Epithelial cell of proximal tubule (primary cell): Measurements from ENCODE around the gene SUMO4. TPM values are rescaled to one million over a fixed set of nuclear protein-coding genes. Genes with fewer than 3 reads are reported as not detected.
"Not testable (repeated sequence)": the region's sequence is repeated elsewhere in the genome, so short reads cannot be mapped to it uniquely, and the experiment has no call there.

Experiments used
- DNase-seq: peaks from one replicate; pipeline ENCODE4 v3.0.0-alpha.2; 2011; ENCODE audit warnings: low read depth
- H3K4me3 ChIP-seq: 2 replicates; pipeline ENCODE4 v1.5.1; 2011; ENCODE audit warnings: low read depth, mild to moderate bottlenecking, low read length
- total RNA-seq: library from RNA; depleted of rRNA; stranded (reverse); fragments of >200 nt; gene quantifications from 2 replicates; pipeline ENCODE4 v1.2.3, GENCODE V29; 2015
- TF ChIP-seq, protein P1 (sequence below): conservative IDR thresholded peaks from 2 replicates; pipeline ENCODE4 v1.5.1; 2012; ENCODE audit warnings: low read depth, mild to moderate bottlenecking, low read length

The SUMO4 gene
- total RNA-seq, 1 donor from 2014 or later: not detected

DNA sequence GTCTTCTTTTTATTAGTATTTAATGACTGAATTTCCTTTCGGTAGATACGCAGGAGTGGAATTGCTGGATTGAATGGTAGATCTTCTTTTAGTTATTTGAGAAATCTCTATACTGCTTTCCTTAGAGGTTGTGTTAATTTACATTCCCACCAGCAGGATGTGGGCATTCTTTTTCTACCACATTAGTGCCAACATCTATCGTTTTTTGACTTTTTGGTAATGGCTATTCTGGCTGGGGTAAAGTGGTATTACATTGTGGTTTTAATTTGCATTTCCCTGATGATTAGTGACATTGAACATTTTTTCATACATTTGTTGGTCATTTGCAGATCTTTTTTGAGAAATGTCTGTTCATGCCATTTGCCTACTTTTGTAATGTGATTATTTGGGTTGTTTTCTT, 37.1 kb downstream of the SUMO4 start:
- DNase-seq: no peak
- H3K4me3 ChIP-seq: no peak overlapping the region
- TF ChIP-seq, protein P1, sequence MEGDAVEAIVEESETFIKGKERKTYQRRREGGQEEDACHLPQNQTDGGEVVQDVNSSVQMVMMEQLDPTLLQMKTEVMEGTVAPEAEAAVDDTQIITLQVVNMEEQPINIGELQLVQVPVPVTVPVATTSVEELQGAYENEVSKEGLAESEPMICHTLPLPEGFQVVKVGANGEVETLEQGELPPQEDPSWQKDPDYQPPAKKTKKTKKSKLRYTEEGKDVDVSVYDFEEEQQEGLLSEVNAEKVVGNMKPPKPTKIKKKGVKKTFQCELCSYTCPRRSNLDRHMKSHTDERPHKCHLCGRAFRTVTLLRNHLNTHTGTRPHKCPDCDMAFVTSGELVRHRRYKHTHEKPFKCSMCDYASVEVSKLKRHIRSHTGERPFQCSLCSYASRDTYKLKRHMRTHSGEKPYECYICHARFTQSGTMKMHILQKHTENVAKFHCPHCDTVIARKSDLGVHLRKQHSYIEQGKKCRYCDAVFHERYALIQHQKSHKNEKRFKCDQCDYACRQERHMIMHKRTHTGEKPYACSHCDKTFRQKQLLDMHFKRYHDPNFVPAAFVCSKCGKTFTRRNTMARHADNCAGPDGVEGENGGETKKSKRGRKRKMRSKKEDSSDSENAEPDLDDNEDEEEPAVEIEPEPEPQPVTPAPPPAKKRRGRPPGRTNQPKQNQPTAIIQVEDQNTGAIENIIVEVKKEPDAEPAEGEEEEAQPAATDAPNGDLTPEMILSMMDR: no peak

DNA sequence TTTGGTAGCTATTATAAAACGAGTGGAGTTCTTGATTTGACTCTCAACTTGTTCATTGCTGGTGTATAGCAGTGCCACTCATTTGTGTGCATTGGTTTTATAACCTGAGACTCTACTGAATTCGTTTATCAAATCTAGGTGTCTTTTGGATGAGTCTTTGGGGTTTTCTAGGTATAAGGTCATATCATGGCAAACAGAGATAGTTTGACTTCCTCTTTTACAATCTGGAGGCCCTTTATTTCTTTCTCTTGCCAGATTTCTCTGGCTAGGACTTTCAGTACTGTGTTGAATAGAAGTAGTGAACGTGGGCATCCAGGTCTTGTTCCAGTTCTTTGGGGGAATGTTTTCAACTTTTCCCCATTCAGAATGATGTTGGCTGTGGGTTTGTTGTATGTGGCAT, 38.8 kb downstream of the SUMO4 start:
- TF ChIP-seq, protein P1: no peak
- no peak for DNase-seq
- no peak overlapping the region for H3K4me3 ChIP-seq

DNA sequence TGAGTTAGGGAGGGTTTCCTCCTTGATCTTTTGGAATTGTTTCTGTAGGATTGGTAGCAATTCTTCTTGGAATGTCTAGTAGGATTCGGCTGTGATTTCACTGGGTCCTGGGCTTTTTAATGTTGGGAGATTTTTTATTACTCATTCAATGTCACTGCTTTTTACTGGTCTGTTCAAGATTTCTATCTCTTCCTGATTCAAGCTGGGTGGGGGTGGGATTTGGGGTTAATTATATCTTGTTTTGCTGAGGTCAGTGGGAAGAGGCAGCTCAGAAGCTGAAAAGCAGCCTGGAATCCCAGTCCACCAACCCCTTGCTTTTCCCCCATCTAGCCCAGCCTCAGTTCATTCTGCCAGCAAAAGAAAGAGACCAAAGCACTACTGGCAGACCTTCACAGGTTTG, 39.6 kb downstream of the SUMO4 start:
- TF ChIP-seq, protein P1: no peak
- no peak overlapping the region for H3K4me3 ChIP-seq
- DNase-seq: no peak

DNA sequence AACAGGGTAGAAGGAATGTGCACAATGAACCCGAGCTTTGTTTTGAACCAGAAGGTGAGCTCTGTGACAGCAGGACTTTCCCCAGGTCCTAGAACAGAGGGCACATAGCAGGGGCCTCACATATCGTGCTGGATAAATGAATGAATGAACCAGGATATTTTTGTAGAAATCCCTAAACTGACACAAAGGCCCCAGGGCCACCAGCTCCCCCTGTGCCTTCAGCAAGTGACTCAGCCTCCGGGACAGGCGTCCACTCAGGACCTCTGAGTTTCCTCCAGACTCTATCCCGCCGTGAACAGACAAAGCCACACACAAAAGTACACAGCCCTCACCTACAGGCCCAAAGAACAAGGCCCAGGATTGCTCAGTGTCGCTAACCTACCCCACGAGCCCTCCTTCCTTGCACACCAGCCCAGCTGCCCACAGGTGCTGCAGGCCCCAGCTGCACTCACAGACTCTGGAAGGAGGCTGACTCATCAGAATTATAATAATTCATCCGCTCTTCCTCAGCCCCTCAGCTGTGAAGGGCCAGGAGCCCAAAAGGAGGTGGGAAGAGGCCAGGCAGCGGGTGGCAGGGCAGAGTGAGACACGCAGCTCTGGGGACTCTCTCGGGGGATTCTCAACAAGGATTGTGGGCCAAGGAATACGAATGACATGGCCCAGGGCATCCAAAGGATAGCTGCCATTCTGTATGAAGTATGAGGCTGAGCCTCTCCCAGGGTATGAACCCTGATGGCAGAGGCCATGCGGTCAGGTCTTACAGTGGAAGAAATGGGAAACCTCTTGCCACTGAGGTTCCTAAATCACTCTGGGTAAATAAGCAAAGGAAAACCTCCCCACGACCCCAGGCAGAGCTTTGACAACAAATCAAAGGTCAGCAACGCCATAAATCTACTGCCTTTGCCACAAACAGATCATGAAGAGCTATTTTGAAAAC, 40.9 kb downstream of the SUMO4 start:
- TF ChIP-seq, protein P1: no peak
- H3K4me3 ChIP-seq: no peak overlapping the region
- no peak for DNase-seq

DNA sequence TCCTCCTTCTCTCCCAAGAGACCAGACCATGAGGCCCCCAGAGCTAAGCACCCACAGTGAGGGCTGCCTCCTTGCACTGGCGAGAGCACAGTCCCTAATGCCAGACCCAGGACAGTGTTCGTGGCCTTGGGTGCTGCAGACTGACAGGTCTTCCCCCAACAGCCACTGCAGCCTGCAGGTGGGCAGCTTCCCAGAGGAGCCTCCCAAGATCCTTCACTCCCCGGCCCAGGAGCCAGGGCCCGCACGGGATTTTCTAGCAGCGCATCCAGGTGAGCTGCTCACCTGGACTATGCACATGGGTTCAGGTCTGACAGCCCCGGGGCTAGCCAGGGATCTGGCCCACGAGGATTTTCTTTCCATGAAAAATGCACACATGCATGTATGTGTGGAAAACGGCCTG, 41.7 kb downstream of the SUMO4 start:
- DNase-seq: no peak
- no peak overlapping the region for H3K4me3 ChIP-seq
- TF ChIP-seq, protein P1: no peak

DNA sequence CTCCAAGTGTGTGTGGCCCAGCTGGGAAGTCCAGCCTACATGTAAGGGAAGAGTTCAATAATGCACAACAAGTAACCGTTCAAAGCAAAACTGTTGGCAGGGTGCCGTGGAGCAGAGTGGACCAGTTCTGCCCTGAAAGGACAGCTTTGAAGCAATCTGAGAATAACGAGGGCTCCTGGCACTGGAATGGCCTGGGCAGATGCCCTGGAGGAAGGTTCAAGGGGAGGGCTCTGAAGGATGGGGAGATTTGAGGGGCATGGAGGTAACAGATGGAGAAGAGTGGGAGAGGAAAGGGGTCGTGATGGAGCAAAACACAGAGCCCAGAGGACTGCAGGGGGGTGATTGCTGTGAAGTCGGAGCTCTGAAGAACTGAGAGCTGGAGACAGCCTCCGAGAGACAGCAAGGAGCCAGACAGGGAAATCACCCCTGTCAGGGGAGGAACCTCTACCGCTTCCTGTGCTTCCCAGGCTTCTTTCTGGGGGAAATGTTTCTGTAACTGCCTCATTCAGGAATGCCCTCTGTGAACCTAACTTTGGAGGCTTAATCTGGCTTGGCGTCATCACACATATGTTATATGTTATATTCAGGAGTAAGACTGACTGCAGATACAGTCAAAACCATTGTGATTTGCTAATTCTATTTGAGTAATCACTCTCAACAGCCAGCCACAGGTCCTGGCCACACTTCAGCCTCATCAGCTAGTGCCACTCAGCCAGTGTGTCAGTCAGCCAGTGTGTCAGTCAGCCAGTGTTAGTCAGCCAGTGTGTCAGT, 43.5 kb downstream of the SUMO4 start:
- TF ChIP-seq, protein P1: no peak
- DNase-seq: no peak
- no peak overlapping the region for H3K4me3 ChIP-seq

DNA sequence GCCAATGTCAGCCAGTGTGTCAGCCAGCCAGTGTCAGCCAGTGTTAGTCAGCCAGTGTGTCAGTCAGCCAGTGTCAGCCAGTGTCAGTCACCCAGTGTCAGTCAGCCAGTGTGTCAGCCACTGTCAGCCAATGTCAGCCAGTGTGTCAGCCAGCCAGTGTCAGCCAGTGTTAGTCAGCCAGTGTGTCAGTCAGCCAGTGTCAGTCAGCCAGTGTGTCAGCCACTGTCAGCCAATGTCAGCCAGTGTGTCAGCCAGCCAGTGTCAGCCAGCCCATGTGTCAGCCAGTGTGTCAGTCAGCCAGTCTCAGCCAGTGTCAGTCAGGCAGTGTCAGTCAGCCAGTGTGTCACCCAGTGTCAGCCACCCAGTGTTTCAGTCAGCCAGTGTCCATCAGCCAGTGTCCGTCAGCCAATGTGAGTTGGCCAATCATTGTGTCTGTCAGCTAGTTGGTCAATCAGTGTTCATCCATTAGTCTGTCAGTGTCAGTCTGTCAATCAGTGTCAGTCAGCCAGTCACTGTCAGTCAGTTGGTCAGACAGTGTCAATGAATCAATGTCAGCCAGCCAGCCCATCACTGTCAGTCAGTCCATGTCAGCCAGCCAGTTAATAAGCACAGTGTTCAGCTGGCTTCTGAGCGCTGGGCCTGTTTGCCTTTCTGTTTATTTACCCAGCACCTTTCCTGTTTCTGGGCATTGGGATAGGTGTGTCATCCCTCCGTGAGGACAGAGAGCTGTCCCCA, 44.5 kb downstream of the SUMO4 start:
- not testable (repeated sequence) for DNase-seq, H3K4me3 ChIP-seq
